ENCODE data around the gene NUDT13.

- TF ChIP-seq POLR2A (IDR thresholded peaks at IDR 0.05; ENCODE audit: control extremely low read depth in 1 of 2, low read depth in 2 of 2, low read length in 2 of 2): no peak
- no peak for TF ChIP-seq MAX (IDR thresholded peaks at IDR 0.05)
- no peak for TF ChIP-seq SP4 (IDR thresholded peaks at IDR 0.05; ENCODE audit: low read length)
- no peak for TF ChIP-seq ZNF274 (IDR thresholded peaks at IDR 0.05; ENCODE audit: borderline replicate concordance, extremely low read depth, low read length)
- TF ChIP-seq CTCF (IDR thresholded peaks at IDR 0.05; ENCODE audit: control extremely low read depth in 1 of 3, insufficient read depth in 1 of 3, low read depth in 1 of 3, low read length in 3 of 3): no peak
- TF ChIP-seq EGR1 (IDR thresholded peaks at IDR 0.05; ENCODE audit: borderline replicate concordance, low read depth, low read length): no peak
Observed at GRCh38 chr10:73075829-73076228, 34.4 kb upstream of the NUDT13 start.
